Kidney epithelial cell (primary cell): Measurements from ENCODE around the gene RYR3. TPM values are rescaled to one million over a fixed set of nuclear protein-coding genes. Genes with fewer than 3 reads are reported as not detected.

ENCODE experiments used
- DNase-seq: peaks from one replicate; pipeline ENCODE4 v3.0.0-alpha.2; 2010; ENCODE audit warnings: low read depth
- H3K27me3 ChIP-seq: 2 replicates; pipeline ENCODE4 v1.6.0; 2011; ENCODE audit warnings: low read length; ENCODE audit not compliant: control insufficient read depth, insufficient read depth
- H3K36me3 ChIP-seq: 2 replicates; pipeline ENCODE4 v1.5.1; 2011; ENCODE audit warnings: low read length; ENCODE audit not compliant: control insufficient read depth, insufficient read depth
- H3K4me3 ChIP-seq: 2 replicates; pipeline ENCODE4 v1.5.1; 2011; ENCODE audit warnings: low read depth, mild to moderate bottlenecking, control low read depth, low read length
- total RNA-seq: library from RNA; depleted of rRNA; stranded (reverse); fragments of >200 nt; gene quantifications from 2 replicates; pipeline ENCODE4 v1.2.3, GENCODE V29; 2015
- TF ChIP-seq, protein P1 (sequence below): IDR thresholded peaks from 2 replicates; pipeline ENCODE4 v1.5.1; 2011; ENCODE audit warnings: mild to moderate bottlenecking, moderate library complexity, low read length, control low read depth, inconsistent platforms; ENCODE audit not compliant: insufficient read depth, poor library complexity, severe bottlenecking

RYR3 gene
- total RNA-seq, 1 donor from 2014 or later: 0.50 TPM

DNA sequence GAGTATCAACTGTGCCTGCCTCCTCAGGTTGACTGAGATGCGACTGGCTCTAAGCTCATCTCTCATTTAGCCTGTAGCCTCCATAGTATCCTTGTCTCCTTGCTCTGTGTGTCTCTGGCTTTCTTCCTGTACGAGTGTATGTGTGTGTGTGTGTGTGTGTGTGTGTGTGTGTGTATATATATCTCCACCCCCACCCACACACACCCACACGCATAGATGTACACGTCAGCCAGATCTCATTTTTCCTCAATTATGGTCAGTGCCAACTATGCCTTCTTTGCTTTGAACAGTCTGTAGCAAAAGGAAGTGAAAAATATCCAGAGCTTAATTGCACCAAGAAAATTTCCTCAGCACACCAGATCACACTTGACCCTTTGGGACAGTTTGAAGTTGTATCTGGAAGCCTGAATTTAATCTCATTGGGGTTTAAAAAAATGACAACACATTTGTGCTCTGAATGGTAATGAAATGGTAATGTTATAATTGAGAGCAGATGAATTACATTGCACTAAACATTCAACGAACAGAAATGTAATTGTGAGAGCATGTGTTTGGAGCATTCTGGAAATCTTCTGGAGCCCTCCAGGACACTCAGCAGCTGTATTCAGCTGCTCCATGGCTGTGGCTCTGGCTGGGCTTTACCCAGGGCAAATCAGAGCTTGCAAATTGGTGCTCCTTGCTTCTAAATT is 63.6 kb downstream of the RYR3 start:
- Histone ChIP-seq H3K4me3 (no peak overlapping the region), H3K36me3 (no peaks in the 10 kb centered on the region), H3K27me3 (no peaks in the 10 kb centered on the region)
- no peak for DNase-seq
- TF ChIP-seq, protein P1, sequence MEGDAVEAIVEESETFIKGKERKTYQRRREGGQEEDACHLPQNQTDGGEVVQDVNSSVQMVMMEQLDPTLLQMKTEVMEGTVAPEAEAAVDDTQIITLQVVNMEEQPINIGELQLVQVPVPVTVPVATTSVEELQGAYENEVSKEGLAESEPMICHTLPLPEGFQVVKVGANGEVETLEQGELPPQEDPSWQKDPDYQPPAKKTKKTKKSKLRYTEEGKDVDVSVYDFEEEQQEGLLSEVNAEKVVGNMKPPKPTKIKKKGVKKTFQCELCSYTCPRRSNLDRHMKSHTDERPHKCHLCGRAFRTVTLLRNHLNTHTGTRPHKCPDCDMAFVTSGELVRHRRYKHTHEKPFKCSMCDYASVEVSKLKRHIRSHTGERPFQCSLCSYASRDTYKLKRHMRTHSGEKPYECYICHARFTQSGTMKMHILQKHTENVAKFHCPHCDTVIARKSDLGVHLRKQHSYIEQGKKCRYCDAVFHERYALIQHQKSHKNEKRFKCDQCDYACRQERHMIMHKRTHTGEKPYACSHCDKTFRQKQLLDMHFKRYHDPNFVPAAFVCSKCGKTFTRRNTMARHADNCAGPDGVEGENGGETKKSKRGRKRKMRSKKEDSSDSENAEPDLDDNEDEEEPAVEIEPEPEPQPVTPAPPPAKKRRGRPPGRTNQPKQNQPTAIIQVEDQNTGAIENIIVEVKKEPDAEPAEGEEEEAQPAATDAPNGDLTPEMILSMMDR: no peak

GRCh38 chr15:33375236-33375635 is 64.5 kb downstream of the RYR3 start:
- H3K36me3 ChIP-seq: no peaks in the 10 kb centered on the region
- TF ChIP-seq, protein P1: no peak
- H3K4me3 ChIP-seq: no peak overlapping the region
- DNase-seq: no peak
- no peaks in the 10 kb centered on the region for H3K27me3 ChIP-seq

GRCh38 chr15:33377204-33377603 is 66.4 kb downstream of the RYR3 start:
- DNase-seq: no peak
- Histone ChIP-seq H3K4me3 (no peak overlapping the region), H3K36me3 (no peaks in the 10 kb centered on the region), H3K27me3 (no peaks in the 10 kb centered on the region)
- TF ChIP-seq, protein P1: no peak

DNA sequence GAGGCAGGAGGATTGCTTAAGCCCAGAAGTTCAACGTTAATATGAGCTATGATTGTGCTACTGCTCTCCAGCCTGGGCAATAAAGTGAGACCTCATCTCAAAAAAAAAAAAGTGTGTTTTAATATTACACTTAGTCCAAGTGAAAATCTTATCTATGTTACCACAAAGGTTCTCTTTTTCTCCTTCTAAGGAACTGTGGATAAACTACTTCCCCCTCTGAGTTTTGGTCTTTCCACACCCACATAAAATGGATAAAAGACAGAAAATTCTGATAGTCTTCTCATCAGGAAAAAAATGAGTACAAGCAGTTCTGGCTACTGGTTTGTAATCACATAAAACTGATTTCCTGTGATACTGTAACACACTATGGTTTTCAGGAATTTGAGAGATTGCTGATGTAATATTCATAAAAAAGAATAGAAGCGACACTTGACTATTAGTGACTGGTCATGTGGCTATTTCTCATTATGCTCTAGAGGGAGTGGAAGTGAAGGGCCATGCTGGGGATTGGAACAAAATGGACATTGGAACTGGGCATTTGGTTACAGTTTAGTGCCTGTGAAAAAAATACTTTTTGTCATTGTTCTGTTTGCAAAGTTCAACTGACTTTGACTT is 68.2 kb downstream of the RYR3 start:
- Histone ChIP-seq H3K4me3 (no peak overlapping the region), H3K27me3 (no peaks in the 10 kb centered on the region), H3K36me3 (no peaks in the 10 kb centered on the region)
- TF ChIP-seq, protein P1: no peak
- DNase-seq: no peak

- no peak for DNase-seq
- no peak overlapping the region for H3K4me3 ChIP-seq
- H3K27me3 ChIP-seq: no peaks in the 10 kb centered on the region
- no peaks in the 10 kb centered on the region for H3K36me3 ChIP-seq
- TF ChIP-seq, protein P1: no peak
Measured at GRCh38 chr15:33380406-33380805, 69.6 kb downstream of the RYR3 start.
